Gastroesophageal sphincter (tissue), 4 donors: ENCODE results near the gene STIL. TPM values are rescaled to one million over a fixed set of nuclear protein-coding genes. Genes with fewer than 3 reads are reported as not detected.

Experiments used
- ATAC-seq: fragments of 150-250 bp; one replicate; pipeline ENCODE4 v1.9.1; 2016; ENCODE audit warnings: mild to moderate bottlenecking, moderate library complexity
- H3K27ac ChIP-seq, 4 donors: fragments of 200-600 bp; sonication (generic) in 3 of 4; 1 replicate in 3 of 4; 2 replicates in 1 of 4; pipeline ENCODE4 v1.5.1; 2016 to 2019
- H3K27me3 ChIP-seq: fragments of 200-600 bp; sonication (generic); one replicate; pipeline ENCODE4 v1.5.1; 2019
- H3K36me3 ChIP-seq, 2 donors: fragments of 200-600 bp; sonication (generic); one replicate each; pipeline ENCODE4 v1.5.1; 2019; ENCODE audit warnings: control low read depth in 1 of 2
- H3K4me1 ChIP-seq, 3 donors: fragments of 200-600 bp; sonication (generic); 1 replicate in 2 of 3; 2 replicates in 1 of 3; pipeline ENCODE4 v1.5.1; 2016 to 2019; ENCODE audit warnings: control low read depth in 2 of 3
- H3K4me3 ChIP-seq, 2 donors: fragments of 200-600 bp; sonication (generic); one replicate each; pipeline ENCODE4 v1.5.1; 2019; ENCODE audit warnings: mild to moderate bottlenecking in 1 of 2, moderate library complexity in 1 of 2
- H3K9me3 ChIP-seq, 3 donors: fragments of 200-600 bp; sonication (generic); one replicate each; pipeline ENCODE4 v1.5.1; 2017 to 2019; ENCODE audit warnings: control low read depth in 2 of 3
- CTCF ChIP-seq, 4 experiments: fragments of 200-600 bp in 2 of 4; fragments of 450-650 bp in 2 of 4; sonication (generic) in 1 of 4; IDR thresholded peaks; one replicate each; pipeline ENCODE4 v1.5.1; 2017 to 2019; ENCODE audit warnings: antibody characterized with exemption in 4 of 4, mild to moderate bottlenecking in 2 of 4, moderate library complexity in 2 of 4
- EP300 ChIP-seq: sonication (generic); formaldehyde crosslinking; IDR thresholded peaks from one replicate; pipeline ENCODE4 v1.6.1; 2017; ENCODE audit warnings: antibody characterized with exemption, mild to moderate bottlenecking
- POLR2A ChIP-seq, 2 donors: fragments of 450-650 bp; IDR thresholded peaks; one replicate each; pipeline ENCODE4 v1.6.1; 2017; ENCODE audit warnings: antibody characterized with exemption in 2 of 2, mild to moderate bottlenecking in 2 of 2, moderate library complexity in 1 of 2
- POLR2AphosphoS5 ChIP-seq: sonication (generic); formaldehyde crosslinking; IDR thresholded peaks from one replicate; pipeline ENCODE4 v1.6.1; 2017; ENCODE audit warnings: antibody characterized with exemption
- WGBS, 2 donors: methylation state at CpG; one replicate each; pipeline ENCODE4 v1.1.5; 2018; ENCODE audit warnings: low coverage in 1 of 2; 5-methylcytosine and 5-hydroxymethylcytosine counted together
- total RNA-seq, 4 donors: library from RNA; depleted of rRNA; stranded (reverse); fragments of >200 nt; gene quantifications; one replicate each; pipeline ENCODE4 v1.1.0, GENCODE V29; 2016

The STIL gene
- total RNA-seq, 4 donors from 2014 or later: 0.40 to 2.5 (median 0.83) TPM

- Histone ChIP-seq H3K27ac (no peak overlapping the region), H3K27me3 (peaks cover 21% of the 10 kb centered on the region), H3K9me3 (no peaks in the 10 kb centered on the region), H3K4me1 (peaks cover 0 to 5% (median 0%) of the 10 kb centered on the region in 3 donors), H3K4me3 (no peak overlapping the region), H3K36me3 (peaks cover 0 to under 1% of the 10 kb centered on the region in 2 donors)
- WGBS, 2 donors: 63 to 100% methylated on average over 1 to 2 of the region's 3 CpGs
- ATAC-seq: no peak
- no peak for TF ChIP-seq CTCF (IDR thresholded peaks at IDR 0.05)
- no peak for TF ChIP-seq POLR2AphosphoS5
- TF ChIP-seq POLR2A (IDR thresholded peaks at IDR 0.05): no peak
- TF ChIP-seq EP300: no peak
These were observed 99.4 kb downstream of the STIL start for GRCh38 chr1:47214549-47214948.

- peaks cover 32% of the 10 kb centered on the region for H3K27me3 ChIP-seq
- H3K4me3 ChIP-seq: no peak overlapping the region
- no peaks in the 10 kb centered on the region for H3K9me3 ChIP-seq
- H3K4me1 ChIP-seq: peaks cover 0 to 5% (median 0%) of the 10 kb centered on the region in 3 donors
- H3K27ac ChIP-seq: peak overlapping the region in 1 of 4 donors; percentile 31
- H3K36me3 ChIP-seq: no peaks in the 10 kb centered on the region
- no peak for TF ChIP-seq POLR2A (IDR thresholded peaks at IDR 0.05)
- no peak for TF ChIP-seq POLR2AphosphoS5
- WGBS, 2 donors: 87% methylated on average over 4 of the region's 11 CpGs; no CpG with 5 or more reads in 1 of the 2 donors
- no peak for ATAC-seq
These were observed 100.5 kb downstream of the STIL start for GRCh38 chr1:47213230-47213963.

DNA sequence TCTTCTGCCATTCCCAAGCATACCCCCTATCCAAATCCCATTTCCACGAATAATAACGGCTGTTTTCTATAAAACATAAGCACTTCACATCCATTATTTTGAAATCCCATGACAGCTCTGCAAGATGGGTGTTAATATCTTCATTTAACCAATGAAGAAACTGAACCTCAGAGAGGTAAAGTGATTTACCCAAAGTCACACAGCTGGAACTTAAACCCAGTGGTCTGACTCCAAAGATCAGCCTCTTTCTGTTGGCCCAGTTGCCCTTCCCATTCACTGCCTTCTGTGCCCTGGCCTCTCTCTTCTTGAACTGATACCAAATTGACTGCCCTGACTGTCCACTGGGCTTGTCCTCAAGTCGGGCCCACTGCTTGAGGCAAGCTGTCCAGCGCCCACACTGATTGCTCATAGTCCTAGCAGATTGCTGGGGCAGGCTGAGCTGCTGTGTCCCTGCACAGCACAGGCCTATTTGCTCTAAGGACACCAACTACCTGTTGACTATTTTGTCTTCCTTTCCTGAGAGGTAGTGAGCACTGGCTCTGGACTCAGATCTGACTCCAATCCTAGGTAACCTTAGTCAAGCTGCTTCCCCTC lies 101.2 kb downstream of the STIL start:
- peaks cover 0 to 5% (median 0%) of the 10 kb centered on the region in 3 donors for H3K4me1 ChIP-seq
- H3K36me3 ChIP-seq: no peaks in the 10 kb centered on the region
- H3K27ac ChIP-seq: peak overlapping the region in 3 of 4 donors; percentile 25 to 50 (median 43)
- WGBS, 2 donors: 61 to 90% methylated on average over 2 of the region's 4 CpGs
- H3K27me3 ChIP-seq: peaks cover 39% of the 10 kb centered on the region
- H3K9me3 ChIP-seq: no peaks in the 10 kb centered on the region
- TF ChIP-seq CTCF (IDR thresholded peaks at IDR 0.05) (no peak), POLR2A (IDR thresholded peaks at IDR 0.05) (no peak), EP300 (no peak), POLR2AphosphoS5 (no peak)
- ATAC-seq: no peak
- H3K4me3 ChIP-seq: no peak overlapping the region

DNA sequence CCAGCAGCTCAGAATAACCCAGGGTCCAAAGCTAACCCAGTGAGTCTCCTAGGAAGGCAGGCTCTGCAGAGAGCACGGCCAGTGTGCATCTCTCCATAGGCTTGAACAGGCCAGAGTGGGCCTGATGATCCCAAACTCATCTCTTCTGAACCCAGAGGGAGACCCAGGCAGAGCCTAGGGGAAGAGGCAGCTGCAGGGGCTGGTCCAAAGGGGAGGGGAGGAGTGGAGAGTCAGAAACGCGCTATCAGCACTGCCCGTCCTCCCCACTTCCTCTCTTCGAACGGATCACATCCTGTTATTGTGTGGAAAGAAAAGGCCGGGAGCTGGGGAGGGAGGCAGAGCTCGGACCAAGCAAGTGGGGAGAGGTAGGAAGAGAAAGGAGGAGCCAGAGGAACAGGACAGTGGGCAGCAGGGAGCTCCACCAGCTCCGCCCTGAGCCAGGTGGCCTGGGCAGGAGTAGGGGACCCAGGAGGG lies 102.1 kb downstream of the STIL start:
- peaks cover 45% of the 10 kb centered on the region for H3K27me3 ChIP-seq
- ATAC-seq: peak; percentile 74
- H3K36me3 ChIP-seq: no peaks in the 10 kb centered on the region
- H3K9me3 ChIP-seq: no peaks in the 10 kb centered on the region
- TF ChIP-seq POLR2AphosphoS5 (no peak), CTCF (IDR thresholded peaks at IDR 0.05) (no peak), POLR2A (IDR thresholded peaks at IDR 0.05) (no peak), EP300 (no peak)
- peaks cover 0 to 5% (median 0%) of the 10 kb centered on the region in 3 donors for H3K4me1 ChIP-seq
- H3K27ac ChIP-seq: peak overlapping the region in 3 of 4 donors; percentile 25 to 50 (median 43)
- WGBS, 2 donors: 34 to 44% methylated on average over 3 to 8 of the region's 9 CpGs
- H3K4me3 ChIP-seq: no peak overlapping the region

DNA sequence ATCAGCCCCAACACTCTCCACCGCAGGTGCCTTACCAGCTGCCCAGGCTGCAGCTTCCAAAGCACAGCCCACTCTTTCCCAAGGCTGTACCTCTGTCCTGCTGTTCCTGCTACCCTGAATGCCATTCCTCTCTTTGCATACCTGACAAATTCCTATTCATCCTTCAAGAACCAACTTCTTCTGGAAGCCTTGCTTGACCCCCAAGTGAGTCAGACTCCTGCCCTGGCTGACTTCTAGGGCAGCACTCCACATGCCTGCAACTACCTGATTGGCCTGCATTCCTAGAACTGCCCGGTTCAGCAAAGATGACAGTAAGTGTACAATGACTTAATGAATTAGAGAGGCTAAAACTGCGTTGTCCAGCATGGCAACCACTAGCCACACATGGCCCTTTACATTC lies 103.3 kb downstream of the STIL start:
- Histone ChIP-seq H3K9me3 (no peaks in the 10 kb centered on the region), H3K27ac (no peak overlapping the region), H3K4me1 (peaks cover 0 to 5% (median 0%) of the 10 kb centered on the region in 3 donors), H3K27me3 (peaks cover 52% of the 10 kb centered on the region), H3K4me3 (no peak overlapping the region), H3K36me3 (no peaks in the 10 kb centered on the region)
- TF ChIP-seq POLR2AphosphoS5 (no peak), CTCF (IDR thresholded peaks at IDR 0.05) (no peak), EP300 (no peak), POLR2A (IDR thresholded peaks at IDR 0.05) (no peak)
- no peak for ATAC-seq
- 88 to 89% methylated on average over 1 to 2 of the region's 3 CpGs for WGBS, 2 donors
